NT2/D1 (cell line): ENCODE results near the gene SH3RF1.

Experiments used
- DNase-seq: peaks from one replicate; pipeline ENCODE4 v3.0.0-alpha.2; 2011; ENCODE audit warnings: low read depth, low spot score
- H3K27me3 ChIP-seq: 2 replicates; pipeline ENCODE4 v1.6.0; 2011; ENCODE audit warnings: mild to moderate bottlenecking; ENCODE audit not compliant: insufficient read length, insufficient read depth
- H3K36me3 ChIP-seq: 2 replicates; pipeline ENCODE4 v1.6.1; 2011; ENCODE audit warnings: mild to moderate bottlenecking, low read length, mixed read lengths; ENCODE audit not compliant: insufficient read depth, insufficient read length
- H3K4me1 ChIP-seq: 2 replicates; pipeline ENCODE4 v1.5.1; 2011; ENCODE audit not compliant: insufficient read depth, insufficient read length
- H3K4me3 ChIP-seq: 2 replicates; pipeline ENCODE4 v1.5.1; 2011; ENCODE audit warnings: low read depth; ENCODE audit not compliant: insufficient read length
- H3K9ac ChIP-seq: 2 replicates; pipeline ENCODE4 v1.6.0; 2011; ENCODE audit warnings: low read depth; ENCODE audit not compliant: insufficient read length
- H3K9me3 ChIP-seq: 2 replicates; pipeline ENCODE4 v1.5.1; 2011; ENCODE audit warnings: mild to moderate bottlenecking, low read length; ENCODE audit not compliant: insufficient read depth
- SUZ12 ChIP-seq: IDR thresholded peaks from 2 replicates; pipeline ENCODE4 v1.6.1; 2011; ENCODE audit not compliant: insufficient read length, insufficient read depth; ENCODE audit errors: extremely low read depth
- YY1 ChIP-seq: IDR thresholded peaks from 2 replicates; pipeline ENCODE4 v1.6.1; 2011; ENCODE audit not compliant: insufficient read length, insufficient read depth
- ZNF274 ChIP-seq: IDR thresholded peaks from 2 replicates; pipeline ENCODE4 v1.6.1; 2011; ENCODE audit warnings: mild to moderate bottlenecking, low read depth, low read length

The SH3RF1 gene

GRCh38 chr4:169068423-169068822, 202.3 kb downstream of the SH3RF1 start:
- TF ChIP-seq YY1 (no peak), SUZ12 (no peak), ZNF274 (no peak)
- H3K4me1 ChIP-seq = no peaks in the 10 kb centered on the region

DNA sequence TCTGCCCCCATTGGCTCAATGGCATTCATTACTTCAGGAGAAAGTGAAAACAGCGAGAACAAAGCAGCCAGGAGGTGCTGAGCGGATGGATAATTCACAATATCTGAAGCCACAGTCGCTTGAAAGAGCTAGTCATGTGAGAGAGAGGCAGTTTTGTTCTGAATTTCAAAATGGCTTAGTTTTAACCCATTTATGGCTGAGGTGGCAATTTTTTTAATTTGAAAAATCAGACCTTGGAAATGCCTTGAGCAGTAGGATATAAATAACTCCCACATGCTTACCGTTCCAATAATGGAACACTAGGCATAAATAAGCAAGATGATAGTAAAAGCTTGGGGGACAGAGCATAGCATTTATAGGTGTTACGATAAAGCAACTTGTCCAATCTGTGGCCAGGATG, 203.8 kb downstream of the SH3RF1 start:
- Histone ChIP-seq H3K4me3 (no peak overlapping the region), H3K9ac (no peak overlapping the region), H3K27me3 (no peaks in the 10 kb centered on the region), H3K36me3 (no peaks in the 10 kb centered on the region), H3K4me1 (no peaks in the 10 kb centered on the region), H3K9me3 (no peaks in the 10 kb centered on the region)
- TF ChIP-seq ZNF274 = no peak
- TF ChIP-seq YY1 = no peak
- no peak for TF ChIP-seq SUZ12
- DNase-seq = no peak

More at GRCh38 chr4:169068423-169068822, 202.3 kb downstream of the SH3RF1 start:
- no peak overlapping the region for H3K9ac ChIP-seq
- no peak for DNase-seq
- no peaks in the 10 kb centered on the region for H3K9me3 ChIP-seq
- H3K4me3 ChIP-seq = no peak overlapping the region
- H3K36me3 ChIP-seq = no peaks in the 10 kb centered on the region
- H3K27me3 ChIP-seq = no peaks in the 10 kb centered on the region

DNA sequence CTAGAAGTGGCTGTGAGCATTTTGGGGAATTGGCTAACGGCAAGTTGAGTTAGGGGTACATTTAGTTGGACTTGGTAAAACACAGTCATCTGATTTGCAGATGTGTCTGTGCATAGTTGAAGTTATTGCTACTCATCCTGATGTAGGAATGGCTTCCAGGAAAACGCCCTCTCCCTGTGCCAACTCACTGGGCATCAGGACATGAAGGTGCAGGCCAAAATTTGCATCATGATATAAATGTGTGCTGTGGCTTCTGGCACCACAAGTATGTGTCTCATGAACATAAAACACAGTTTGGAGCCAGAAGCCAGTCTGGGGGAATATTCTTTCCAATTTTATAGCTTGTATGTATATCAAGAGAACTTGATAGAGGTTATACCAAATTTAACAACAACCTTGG, 206.5 kb downstream of the SH3RF1 start:
- H3K9me3 ChIP-seq = no peaks in the 10 kb centered on the region
- DNase-seq = no peak
- H3K27me3 ChIP-seq = no peaks in the 10 kb centered on the region
- no peaks in the 10 kb centered on the region for H3K36me3 ChIP-seq
- H3K4me1 ChIP-seq = no peaks in the 10 kb centered on the region
- no peak overlapping the region for H3K9ac ChIP-seq
- TF ChIP-seq YY1 (no peak), ZNF274 (no peak), SUZ12 (no peak)
- H3K4me3 ChIP-seq = no peak overlapping the region

GRCh38 chr4:169063441-169063840, 207.3 kb downstream of the SH3RF1 start:
- H3K36me3 ChIP-seq = no peaks in the 10 kb centered on the region
- H3K27me3 ChIP-seq = no peaks in the 10 kb centered on the region
- no peak for TF ChIP-seq ZNF274
- TF ChIP-seq YY1 = no peak
- TF ChIP-seq SUZ12 = no peak
- H3K4me3 ChIP-seq = no peak overlapping the region
- H3K4me1 ChIP-seq = no peaks in the 10 kb centered on the region
- no peaks in the 10 kb centered on the region for H3K9me3 ChIP-seq
- no peak overlapping the region for H3K9ac ChIP-seq
- no peak for DNase-seq

GRCh38 chr4:169062897-169063244, 207.9 kb downstream of the SH3RF1 start:
- no peaks in the 10 kb centered on the region for H3K4me1 ChIP-seq
- TF ChIP-seq YY1 = no peak
- no peak for TF ChIP-seq ZNF274
- no peak for TF ChIP-seq SUZ12
- H3K27me3 ChIP-seq = no peaks in the 10 kb centered on the region
- H3K36me3 ChIP-seq = no peaks in the 10 kb centered on the region
- no peak overlapping the region for H3K4me3 ChIP-seq
- H3K9me3 ChIP-seq = no peaks in the 10 kb centered on the region
- DNase-seq = no peak
- H3K9ac ChIP-seq = no peak overlapping the region

GRCh38 chr4:169061386-169061785, 209.4 kb downstream of the SH3RF1 start:
- Histone ChIP-seq H3K4me3 (no peak overlapping the region), H3K9ac (no peak overlapping the region), H3K27me3 (no peaks in the 10 kb centered on the region), H3K4me1 (no peaks in the 10 kb centered on the region), H3K36me3 (no peaks in the 10 kb centered on the region), H3K9me3 (no peaks in the 10 kb centered on the region)
- no peak for TF ChIP-seq ZNF274
- no peak for TF ChIP-seq SUZ12
- TF ChIP-seq YY1 = no peak
- no peak for DNase-seq

GRCh38 chr4:169060391-169061091, 210.2 kb downstream of the SH3RF1 start:
- Histone ChIP-seq H3K4me3 (no peak overlapping the region), H3K9ac (no peak overlapping the region), H3K4me1 (no peaks in the 10 kb centered on the region), H3K36me3 (no peaks in the 10 kb centered on the region), H3K9me3 (no peaks in the 10 kb centered on the region), H3K27me3 (no peaks in the 10 kb centered on the region)
- TF ChIP-seq SUZ12 = no peak
- TF ChIP-seq YY1 = no peak
- TF ChIP-seq ZNF274 = no peak
- no peak for DNase-seq
